Mucosa of rectum (tissue), 2 donors: ENCODE data around the gene OR5H2.
"Not testable (repeated sequence)": the region's sequence is repeated elsewhere in the genome, so short reads cannot be mapped to it uniquely, and the experiment has no call there.

ENCODE experiments used
- H3K27ac ChIP-seq, 2 donors: one replicate each; pipeline ENCODE4 v1.7.0; 2013; ENCODE audit warnings: inconsistent platforms in 2 of 2, low read depth in 2 of 2, low read length in 2 of 2
- H3K27me3 ChIP-seq, 2 donors: one replicate each; pipeline ENCODE4 v1.7.0; 2013; ENCODE audit warnings: low read length in 2 of 2; ENCODE audit not compliant: control insufficient read depth in 2 of 2, insufficient read depth in 2 of 2
- H3K36me3 ChIP-seq, 2 donors: one replicate each; pipeline ENCODE4 v1.7.0; 2013; ENCODE audit warnings: low read length in 2 of 2; ENCODE audit not compliant: control insufficient read depth in 2 of 2, insufficient read depth in 2 of 2
- H3K4me1 ChIP-seq, 2 donors: one replicate each; pipeline ENCODE4 v1.7.0; 2013; ENCODE audit warnings: low read length in 2 of 2, mild to moderate bottlenecking in 1 of 2; ENCODE audit not compliant: control insufficient read depth in 2 of 2, insufficient read depth in 2 of 2
- H3K4me3 ChIP-seq, 2 donors: one replicate each; pipeline ENCODE4 v1.7.0; 2013; ENCODE audit warnings: low read length in 2 of 2
- H3K9ac ChIP-seq, 2 donors: one replicate each; pipeline ENCODE4 v1.7.0; 2013; ENCODE audit warnings: low read length in 2 of 2, low read depth in 1 of 2, mild to moderate bottlenecking in 1 of 2
- H3K9me3 ChIP-seq, 2 donors: one replicate each; pipeline ENCODE4 v1.7.0; 2013; ENCODE audit warnings: low read length in 2 of 2; ENCODE audit not compliant: control insufficient read depth in 2 of 2
- donor health status: healthy.
- donor health status: Normal muscosa, but diverticular disease.

The OR5H2 gene

DNA sequence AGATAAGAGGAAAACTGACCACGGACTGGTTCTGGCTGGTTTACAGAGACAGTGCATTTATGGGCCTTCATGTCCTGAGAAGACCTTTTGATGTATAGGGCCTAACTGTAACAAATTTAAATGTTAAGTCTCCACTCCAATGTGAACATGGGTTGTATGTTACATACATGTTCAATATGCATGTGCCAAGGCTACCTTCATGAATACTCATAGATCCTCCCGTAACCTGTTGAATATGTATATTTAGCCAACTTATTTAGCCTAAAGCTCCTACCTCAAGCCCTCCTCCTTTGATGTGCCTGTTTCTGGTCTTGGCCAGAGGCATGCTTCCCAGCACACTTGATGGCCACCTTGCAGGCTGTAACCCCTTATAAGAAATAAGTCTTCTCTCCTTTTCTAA lies at the start of gene OR5H2:
Gene OR5H2 (plus strand): TSS at position 301 of the 400 bp plus-strand sequence. CDS start 398 bp downstream, outside the sequence.
- Histone ChIP-seq H3K4me1 (no peaks in the 10 kb centered on the region), H3K27me3 (no peaks in the 10 kb centered on the region), H3K9me3 (no peaks in the 10 kb centered on the region), H3K9ac (no peak within 1 kb of the TSS), H3K4me3 (no peak within 1 kb of the TSS), H3K36me3 (no peaks in the 10 kb centered on the region), H3K27ac (no peak within 1 kb of the TSS)

GRCh38 chr3:98233468-98233867 lies 48.8 kb upstream of the OR5H2 start:
- Histone ChIP-seq H3K4me1 (no peaks in the 10 kb centered on the region), H3K27me3 (no peaks in the 10 kb centered on the region), H3K36me3 (no peaks in the 10 kb centered on the region), H3K9me3 (no peaks in the 10 kb centered on the region), H3K9ac (no peak overlapping the region), H3K4me3 (no peak overlapping the region), H3K27ac (no peak overlapping the region)

DNA sequence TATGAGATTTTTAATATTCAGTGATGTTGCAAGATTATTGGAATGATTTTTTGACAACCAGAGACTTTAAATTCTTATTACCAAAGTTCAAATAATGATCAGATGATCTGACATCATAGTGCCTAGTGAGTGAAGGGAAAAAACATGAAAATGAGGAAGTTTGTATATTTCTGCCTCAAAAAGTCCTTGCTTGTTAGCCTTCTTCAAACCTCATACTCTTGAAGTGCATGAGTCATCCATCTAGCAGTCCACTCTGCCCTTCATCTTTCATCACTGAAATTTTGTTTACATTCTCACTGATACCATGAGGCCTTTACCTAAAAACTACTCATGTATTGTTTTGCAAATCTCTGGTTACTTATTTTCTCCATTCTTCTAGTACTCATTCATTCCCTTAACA lies 42.2 kb upstream of the OR5H2 start:
- Histone ChIP-seq H3K9ac (no peak overlapping the region), H3K4me1 (no peaks in the 10 kb centered on the region), H3K9me3 (no peaks in the 10 kb centered on the region), H3K27me3 (no peaks in the 10 kb centered on the region), H3K4me3 (no peak overlapping the region), H3K36me3 (no peaks in the 10 kb centered on the region), H3K27ac (no peak overlapping the region)

GRCh38 chr3:98242155-98242554 lies 40.1 kb upstream of the OR5H2 start:
- H3K27ac ChIP-seq, result no peak overlapping the region
- no peaks in the 10 kb centered on the region for H3K27me3 ChIP-seq
- no peaks in the 10 kb centered on the region for H3K4me1 ChIP-seq
- no peaks in the 10 kb centered on the region for H3K9me3 ChIP-seq
- no peaks in the 10 kb centered on the region for H3K36me3 ChIP-seq
- no peak overlapping the region for H3K9ac ChIP-seq
- H3K4me3 ChIP-seq, result no peak overlapping the region

GRCh38 chr3:98243843-98244242 lies 38.5 kb upstream of the OR5H2 start:
- H3K27ac ChIP-seq, result no peak overlapping the region
- H3K9ac ChIP-seq, result no peak overlapping the region
- H3K9me3 ChIP-seq, result no peaks in the 10 kb centered on the region
- no peaks in the 10 kb centered on the region for H3K36me3 ChIP-seq
- no peaks in the 10 kb centered on the region for H3K4me1 ChIP-seq
- H3K4me3 ChIP-seq, result no peak overlapping the region
- no peaks in the 10 kb centered on the region for H3K27me3 ChIP-seq

DNA sequence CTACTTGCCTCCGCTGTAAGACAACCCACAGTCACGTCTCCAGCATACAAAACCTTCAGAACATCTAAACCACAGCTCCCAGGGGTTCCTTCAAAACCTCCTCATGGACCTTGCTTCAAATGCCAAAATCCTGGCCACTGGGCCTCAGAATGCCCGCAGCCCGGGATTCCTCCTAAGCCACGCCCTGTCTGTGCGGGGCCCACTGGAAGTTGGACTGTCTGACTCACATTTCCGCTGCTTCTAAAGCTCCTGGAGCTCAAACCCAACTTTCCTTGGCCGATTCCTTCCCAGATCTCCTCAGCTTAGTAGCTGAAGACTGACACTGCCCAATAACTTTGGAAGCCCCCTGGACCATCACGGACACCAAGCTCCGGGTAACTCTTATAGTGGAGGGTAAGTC lies 36.2 kb upstream of the OR5H2 start:
- no peak overlapping the region for H3K27ac ChIP-seq
- H3K36me3 ChIP-seq, result no peaks in the 10 kb centered on the region
- H3K4me1 ChIP-seq, result no peaks in the 10 kb centered on the region
- no peak overlapping the region for H3K9ac ChIP-seq
- no peak overlapping the region for H3K4me3 ChIP-seq
- H3K27me3 ChIP-seq, result no peaks in the 10 kb centered on the region
- H3K9me3 ChIP-seq, result no peaks in the 10 kb centered on the region

DNA sequence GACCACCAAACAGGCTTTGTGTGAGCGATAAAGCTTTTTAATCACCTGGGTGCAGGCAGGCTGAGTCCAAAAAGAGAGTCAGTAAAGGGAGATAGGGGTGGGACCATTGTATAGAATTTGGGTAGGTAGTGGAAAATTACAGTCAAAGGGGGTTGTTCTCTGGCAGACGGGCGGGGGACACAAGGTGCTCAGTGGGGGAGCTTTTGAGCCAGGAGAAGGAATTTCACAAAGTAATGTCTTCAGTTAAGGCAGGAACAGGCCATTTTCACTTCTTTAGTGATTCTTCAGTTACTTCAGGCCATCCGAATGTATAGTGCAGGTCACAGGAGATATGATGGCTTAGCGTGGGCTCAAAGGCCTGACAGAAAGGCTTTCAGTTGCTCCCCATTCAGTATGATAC lies 26.3 kb upstream of the OR5H2 start:
- not testable (repeated sequence) for H3K27me3 ChIP-seq, H3K9me3 ChIP-seq, H3K36me3 ChIP-seq, H3K9ac ChIP-seq, H3K4me3 ChIP-seq, H3K27ac ChIP-seq, H3K4me1 ChIP-seq

- Histone ChIP-seq H3K4me1 (no peaks in the 10 kb centered on the region), H3K36me3 (no peaks in the 10 kb centered on the region), H3K27ac (no peak overlapping the region), H3K9ac (no peak overlapping the region), H3K27me3 (no peaks in the 10 kb centered on the region), H3K4me3 (no peak overlapping the region), H3K9me3 (no peaks in the 10 kb centered on the region)
These were observed 22.6 kb upstream of the OR5H2 start for GRCh38 chr3:98259707-98260106.

DNA sequence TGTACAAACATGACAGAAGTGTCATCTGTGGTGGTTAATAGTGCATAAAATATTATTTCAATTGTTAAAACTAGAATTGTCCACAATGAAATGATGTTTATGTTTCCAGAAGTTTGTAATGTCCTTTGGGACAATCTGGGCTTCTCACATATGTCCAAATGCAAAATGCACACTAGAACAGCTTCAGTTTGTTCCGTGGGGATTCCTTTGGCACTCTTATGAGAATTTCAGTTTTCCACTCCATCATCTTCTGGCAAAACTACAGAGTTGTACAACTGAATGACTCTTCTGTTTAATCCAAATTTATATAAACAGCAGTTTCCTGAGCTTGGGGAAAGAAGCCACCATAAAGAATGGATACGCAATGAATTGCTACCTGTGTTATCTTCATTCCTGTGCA lies 20.3 kb upstream of the OR5H2 start:
- no peak overlapping the region for H3K9ac ChIP-seq
- no peak overlapping the region for H3K4me3 ChIP-seq
- no peaks in the 10 kb centered on the region for H3K27me3 ChIP-seq
- no peak overlapping the region for H3K27ac ChIP-seq
- no peaks in the 10 kb centered on the region for H3K9me3 ChIP-seq
- no peaks in the 10 kb centered on the region for H3K4me1 ChIP-seq
- no peaks in the 10 kb centered on the region for H3K36me3 ChIP-seq

DNA sequence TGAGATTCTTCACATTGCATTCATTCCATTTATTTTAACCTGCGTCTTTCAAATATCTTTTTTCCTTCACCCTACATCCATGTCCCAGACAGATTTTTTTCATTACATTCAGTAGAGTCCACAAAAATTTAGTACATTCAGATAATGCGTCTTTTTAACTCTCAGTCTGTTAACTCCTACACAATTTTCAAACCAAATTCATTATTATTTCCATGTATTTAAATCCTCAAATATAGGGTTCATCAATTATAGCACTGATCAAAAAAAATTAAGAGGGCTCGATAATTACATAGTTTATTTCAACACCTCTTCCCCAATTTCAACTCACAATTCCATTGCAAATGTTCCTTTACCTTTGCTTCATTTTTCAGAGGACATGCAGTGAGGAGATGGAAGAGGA lies 18.4 kb upstream of the OR5H2 start, which contains the start of gene OR5H6:
Gene OR5H6 (plus strand): TSS at position 301 of the 400 bp plus-strand sequence. CDS start 89 bp downstream, at position 390.
- H3K9me3 ChIP-seq, result no peaks in the 10 kb centered on the region
- no peaks in the 10 kb centered on the region for H3K36me3 ChIP-seq
- H3K27me3 ChIP-seq, result no peaks in the 10 kb centered on the region
- no peaks in the 10 kb centered on the region for H3K4me1 ChIP-seq
- no peak within 1 kb of the TSS for H3K27ac ChIP-seq
- no peak within 1 kb of the TSS for H3K4me3 ChIP-seq
- no peak within 1 kb of the TSS for H3K9ac ChIP-seq

- H3K27me3 ChIP-seq, result no peaks in the 10 kb centered on the region
- no peak overlapping the region for H3K4me3 ChIP-seq
- peaks cover 0 to 2% of the 10 kb centered on the region in 2 donors for H3K9me3 ChIP-seq
- no peak overlapping the region for H3K27ac ChIP-seq
- no peaks in the 10 kb centered on the region for H3K4me1 ChIP-seq
- no peak overlapping the region for H3K9ac ChIP-seq
- H3K36me3 ChIP-seq, result no peaks in the 10 kb centered on the region
These were observed 12.5 kb upstream of the OR5H2 start for GRCh38 chr3:98269846-98270245.
